ENCODE measurements around the gene DOCK2. TPM values are rescaled to one million over a fixed set of nuclear protein-coding genes. Genes with fewer than 3 reads are reported as not detected.

DOCK2 gene
- total RNA-seq, 1 donor from 2014 or later = not detected

DNA sequence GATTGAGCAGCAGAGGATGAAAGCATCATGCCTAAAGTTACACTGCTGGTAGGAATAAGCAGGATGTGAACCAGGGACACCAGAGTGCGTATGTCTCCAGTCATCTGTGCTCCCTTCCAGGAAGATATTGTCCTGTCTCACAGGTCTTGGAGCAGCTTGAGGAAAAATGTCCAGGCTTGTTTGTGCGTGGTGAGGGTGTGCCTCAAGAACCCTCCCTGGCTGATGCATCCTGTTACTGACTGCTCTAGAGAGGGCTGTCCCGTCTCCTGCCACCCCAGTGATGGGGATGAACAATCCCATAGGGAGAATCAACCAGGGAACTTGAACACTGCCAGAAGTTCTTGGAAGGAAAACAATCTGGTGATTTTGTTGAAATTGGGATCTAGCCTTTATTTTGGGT lies 211.2 kb downstream of the DOCK2 start:
- no peaks in the 10 kb centered on the region for H3K27me3 ChIP-seq (ENCODE audit: control insufficient read depth, insufficient read depth, low read length)
- TF ChIP-seq, protein P1, sequence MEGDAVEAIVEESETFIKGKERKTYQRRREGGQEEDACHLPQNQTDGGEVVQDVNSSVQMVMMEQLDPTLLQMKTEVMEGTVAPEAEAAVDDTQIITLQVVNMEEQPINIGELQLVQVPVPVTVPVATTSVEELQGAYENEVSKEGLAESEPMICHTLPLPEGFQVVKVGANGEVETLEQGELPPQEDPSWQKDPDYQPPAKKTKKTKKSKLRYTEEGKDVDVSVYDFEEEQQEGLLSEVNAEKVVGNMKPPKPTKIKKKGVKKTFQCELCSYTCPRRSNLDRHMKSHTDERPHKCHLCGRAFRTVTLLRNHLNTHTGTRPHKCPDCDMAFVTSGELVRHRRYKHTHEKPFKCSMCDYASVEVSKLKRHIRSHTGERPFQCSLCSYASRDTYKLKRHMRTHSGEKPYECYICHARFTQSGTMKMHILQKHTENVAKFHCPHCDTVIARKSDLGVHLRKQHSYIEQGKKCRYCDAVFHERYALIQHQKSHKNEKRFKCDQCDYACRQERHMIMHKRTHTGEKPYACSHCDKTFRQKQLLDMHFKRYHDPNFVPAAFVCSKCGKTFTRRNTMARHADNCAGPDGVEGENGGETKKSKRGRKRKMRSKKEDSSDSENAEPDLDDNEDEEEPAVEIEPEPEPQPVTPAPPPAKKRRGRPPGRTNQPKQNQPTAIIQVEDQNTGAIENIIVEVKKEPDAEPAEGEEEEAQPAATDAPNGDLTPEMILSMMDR (IDR thresholded peaks at IDR 0.05; ENCODE audit: insufficient read depth, low read length, severe bottlenecking) = no peak
- FAIRE-seq = peak; percentile 90
- H3K4me3 ChIP-seq (ENCODE audit: low read depth, low read length) = no peak overlapping the region
- DNase-seq (ENCODE audit: low read depth) = peak; percentile 37
- H3K36me3 ChIP-seq (ENCODE audit: control insufficient read depth, insufficient read depth, low read length) = no peaks in the 10 kb centered on the region

DNA sequence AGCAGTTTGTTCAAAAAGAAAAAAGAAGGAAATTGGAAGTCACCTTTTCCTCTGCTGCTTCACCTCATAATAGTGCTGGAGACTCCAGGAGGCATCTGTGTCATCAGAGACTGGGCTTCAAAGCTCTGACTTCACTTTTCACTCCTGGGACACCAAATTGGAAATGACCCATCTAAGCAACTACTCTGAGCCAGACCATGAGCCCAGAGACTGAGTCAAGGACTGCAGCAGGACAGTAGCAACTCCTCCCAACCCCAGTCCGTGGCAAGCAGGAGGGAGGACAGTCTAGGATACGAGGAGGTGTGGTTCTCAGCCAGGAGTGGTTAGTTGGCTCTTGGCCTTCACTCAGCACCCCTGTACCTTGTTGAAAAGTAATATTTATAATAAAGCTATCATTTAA lies 211.7 kb downstream of the DOCK2 start:
- H3K27me3 ChIP-seq (ENCODE audit: control insufficient read depth, insufficient read depth, low read length) = no peaks in the 10 kb centered on the region
- DNase-seq (ENCODE audit: low read depth) (no peak), FAIRE-seq (no peak)
- no peaks in the 10 kb centered on the region for H3K36me3 ChIP-seq (ENCODE audit: control insufficient read depth, insufficient read depth, low read length)
- TF ChIP-seq, protein P1 (IDR thresholded peaks at IDR 0.05; ENCODE audit: insufficient read depth, low read length, severe bottlenecking) = no peak
- no peak overlapping the region for H3K4me3 ChIP-seq (ENCODE audit: low read depth, low read length)

DNA sequence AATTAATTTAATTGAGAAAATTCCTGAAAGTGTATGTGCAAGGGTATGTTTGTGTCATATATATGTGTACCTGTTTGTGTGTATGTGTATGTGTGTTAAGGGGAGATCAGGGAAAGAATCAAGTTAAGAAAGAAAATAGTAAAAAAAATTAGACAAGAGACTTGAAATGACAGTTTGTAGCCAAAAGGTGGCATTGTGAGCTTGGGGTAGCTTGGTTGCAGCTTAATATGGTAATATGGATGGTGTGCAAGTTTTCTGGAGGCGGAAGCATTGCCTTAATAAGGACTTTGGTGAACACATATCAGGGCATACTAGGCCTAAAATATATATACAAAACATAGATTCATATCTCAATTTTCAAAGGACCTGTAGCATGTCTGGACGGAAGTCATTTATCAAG lies 213.3 kb downstream of the DOCK2 start:
- TF ChIP-seq, protein P1 (IDR thresholded peaks at IDR 0.05; ENCODE audit: insufficient read depth, low read length, severe bottlenecking) = no peak
- FAIRE-seq (no peak), DNase-seq (ENCODE audit: low read depth) (no peak)
- no peak overlapping the region for H3K4me3 ChIP-seq (ENCODE audit: low read depth, low read length)
- H3K27me3 ChIP-seq (ENCODE audit: control insufficient read depth, insufficient read depth, low read length) = no peaks in the 10 kb centered on the region
- no peaks in the 10 kb centered on the region for H3K36me3 ChIP-seq (ENCODE audit: control insufficient read depth, insufficient read depth, low read length)

DNA sequence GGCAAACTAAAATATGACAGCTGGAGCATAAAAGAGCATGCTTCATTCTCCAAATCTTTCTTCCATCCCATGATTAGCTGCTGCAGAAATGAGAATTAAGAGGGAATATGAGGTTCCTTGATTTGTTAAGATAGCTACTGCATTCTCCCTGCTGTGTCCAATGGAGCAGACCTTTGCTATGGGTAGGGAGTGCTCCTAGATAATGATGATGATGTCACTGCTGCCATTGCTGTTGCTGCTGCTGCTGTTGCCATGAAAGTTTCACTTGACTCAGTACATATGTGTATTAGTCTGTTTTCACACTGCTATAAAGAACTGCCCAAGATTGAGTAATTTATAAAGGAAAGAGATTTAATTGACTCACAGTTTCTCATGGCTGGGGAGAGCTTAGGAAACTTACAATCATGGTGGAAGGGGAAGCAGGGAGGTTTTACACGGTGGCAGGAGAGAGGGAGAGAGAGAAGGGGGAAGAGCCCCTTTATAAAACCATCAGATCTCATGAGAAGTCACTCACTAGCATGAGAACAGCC lies 214.3 kb downstream of the DOCK2 start:
- Histone ChIP-seq H3K4me3 (ENCODE audit: low read depth, low read length) (no peak overlapping the region), H3K27me3 (ENCODE audit: control insufficient read depth, insufficient read depth, low read length) (no peaks in the 10 kb centered on the region), H3K36me3 (ENCODE audit: control insufficient read depth, insufficient read depth, low read length) (no peaks in the 10 kb centered on the region)
- DNase-seq (ENCODE audit: low read depth) = no peak
- FAIRE-seq = no peak
- TF ChIP-seq, protein P1 (IDR thresholded peaks at IDR 0.05; ENCODE audit: insufficient read depth, low read length, severe bottlenecking) = no peak

DNA sequence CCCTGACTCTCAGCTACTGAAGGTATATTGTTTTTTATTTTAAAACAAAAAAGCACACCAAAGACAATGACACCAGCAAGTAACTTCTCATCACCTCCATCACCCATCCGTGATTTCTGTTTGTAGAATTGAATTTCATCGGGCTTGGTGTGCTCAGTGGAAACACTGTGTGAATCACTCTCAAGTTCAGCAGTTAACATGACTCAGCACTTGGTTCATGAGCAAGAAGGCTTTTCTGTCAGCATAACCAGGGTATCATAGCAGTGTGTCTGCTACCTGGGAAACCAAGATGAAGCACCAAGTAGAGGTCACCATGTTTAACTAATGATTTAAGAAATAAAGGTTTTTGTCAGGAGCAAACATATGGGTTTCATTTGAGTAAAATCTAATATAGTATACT lies 219.5 kb downstream of the DOCK2 start:
- Histone ChIP-seq H3K4me3 (ENCODE audit: low read depth, low read length) (no peak overlapping the region), H3K27me3 (ENCODE audit: control insufficient read depth, insufficient read depth, low read length) (no peaks in the 10 kb centered on the region), H3K36me3 (ENCODE audit: control insufficient read depth, insufficient read depth, low read length) (no peaks in the 10 kb centered on the region)
- TF ChIP-seq, protein P1 (IDR thresholded peaks at IDR 0.05; ENCODE audit: insufficient read depth, low read length, severe bottlenecking) = no peak
- FAIRE-seq (peak; percentile 18), DNase-seq (ENCODE audit: low read depth) (peak; percentile 82)

DNA sequence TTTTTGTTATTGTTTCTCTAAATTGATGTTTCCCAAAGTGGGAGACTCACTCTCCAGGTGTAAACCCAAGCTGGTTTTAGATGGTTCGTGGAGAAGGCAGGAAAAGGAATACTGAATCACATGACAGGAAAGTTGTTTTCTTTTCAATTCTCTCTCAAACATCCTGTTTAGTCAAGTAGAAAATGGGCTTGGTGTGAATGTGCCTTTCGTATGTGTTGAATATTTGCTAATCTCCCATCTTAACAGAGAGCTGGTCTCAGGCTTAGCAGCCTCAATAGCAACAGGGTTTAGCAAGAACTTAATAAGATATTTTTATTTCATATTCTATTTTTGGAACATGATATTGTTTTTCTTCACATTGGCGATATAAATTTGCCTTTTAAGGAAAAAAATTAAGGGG lies 223.5 kb downstream of the DOCK2 start:
- DNase-seq (ENCODE audit: low read depth) (no peak), FAIRE-seq (no peak)
- TF ChIP-seq, protein P1 (IDR thresholded peaks at IDR 0.05; ENCODE audit: insufficient read depth, low read length, severe bottlenecking) = no peak
- Histone ChIP-seq H3K4me3 (ENCODE audit: low read depth, low read length) (no peak overlapping the region), H3K27me3 (ENCODE audit: control insufficient read depth, insufficient read depth, low read length) (no peaks in the 10 kb centered on the region), H3K36me3 (ENCODE audit: control insufficient read depth, insufficient read depth, low read length) (no peaks in the 10 kb centered on the region)
